HepG2 (cell line): Measurements from ENCODE around the gene TFEB. TPM values are rescaled to one million over a fixed set of nuclear protein-coding genes. Genes with fewer than 3 reads are reported as not detected.
A peak's percentile ranks its signal among the peaks of the same experiment; 100 is the strongest.

Source experiments
- ARHGAP35 ChIP-seq: sonication (generic); formaldehyde crosslinking; IDR thresholded peaks from 2 replicates; pipeline ENCODE4 v1.9.0; 2022; ENCODE audit warnings: mild to moderate bottlenecking, inconsistent platforms, moderate library complexity, missing genetic modification reagents, borderline replicate concordance
- ERF ChIP-seq: IDR thresholded peaks from 2 replicates; pipeline ENCODE4 v1.6.1; 2018; ENCODE audit warnings: missing biosample characterization, missing genetic modification reagents
- TSC22D2 ChIP-seq: sonication (generic); formaldehyde crosslinking; IDR thresholded peaks from 2 replicates; pipeline ENCODE4 v1.5.1; 2020; ENCODE audit warnings: missing genetic modification reagents, mild to moderate bottlenecking, borderline replicate concordance
- ZNF335 ChIP-seq: sonication (generic); formaldehyde crosslinking; IDR thresholded peaks from 2 replicates; pipeline ENCODE4 v1.4.0; 2020; ENCODE audit warnings: missing genetic modification reagents
- polyA plus RNA-seq, 8 experiments: library from polyadenylated mRNA; depleted of rRNA in 3 of 8; stranded (reverse) in 7 of 8; unstranded in 1 of 8; fragments of >200 nt; fragmentation: Illumina TruSeq in 4 of 8; extraction: Trizol in 4 of 8; gene quantifications; 2 replicates each; pipeline versions ENCODE4 v1.2.1 to v1.2.3, GENCODE V29; 2011 to 2016; ENCODE audit warnings: low read depth in 4 of 8, missing spikeins in 1 of 8, mixed read lengths in 1 of 8; ENCODE audit not compliant: insufficient read depth in 1 of 8
- total RNA-seq, 5 experiments: library from RNA; depleted of rRNA; stranded (reverse); fragments of >200 nt; fragmentation: Illumina TruSeq; extraction: Trizol; gene quantifications; 2 replicates each; pipeline ENCODE4 v1.2.3, GENCODE V29; 2016; ENCODE audit warnings: low read depth in 1 of 5
- TF ChIP-seq, protein P1 (sequence below): sonication (generic); formaldehyde crosslinking; IDR thresholded peaks from 2 replicates; pipeline ENCODE4 v1.4.0; 2020; ENCODE audit warnings: missing genetic modification reagents
- TF ChIP-seq, protein P2 (sequence below): sonication (generic); formaldehyde crosslinking; IDR thresholded peaks from 2 replicates; pipeline ENCODE4 v1.8.1; 2022; ENCODE audit warnings: low read depth, mild to moderate bottlenecking, missing genetic modification reagents
- TF ChIP-seq, protein P3 (sequence below): sonication (generic); formaldehyde crosslinking; IDR thresholded peaks from 2 replicates; pipeline ENCODE4 v1.5.1; 2020; ENCODE audit warnings: mild to moderate bottlenecking, moderate library complexity, missing genetic modification reagents
- TF ChIP-seq, protein P4 (sequence below): IDR thresholded peaks from 2 replicates; pipeline ENCODE4 v1.6.1; 2012; ENCODE audit warnings: low read depth, low read length, improper control_type of control experiment
- TF ChIP-seq, protein P5 (sequence below): sonication (generic); formaldehyde crosslinking; IDR thresholded peaks from 2 replicates; pipeline ENCODE4 v1.8.1; 2023; ENCODE audit warnings: mild to moderate bottlenecking, inconsistent platforms, moderate library complexity, missing genetic modification reagents, borderline replicate concordance
- TF ChIP-seq, protein P6 (sequence below): sonication (generic); formaldehyde crosslinking; IDR thresholded peaks from 2 replicates; pipeline ENCODE4 v1.4.0; 2020; ENCODE audit warnings: low read depth, mild to moderate bottlenecking, missing genetic modification reagents
- TF ChIP-seq, protein P7 (sequence below): fragments of 450-650 bp; IDR thresholded peaks from 2 replicates; pipeline ENCODE4 v1.6.1; 2016

TFEB gene
- total and polyA plus RNA-seq, 2 of the 13 experiments (the other 11 are each of a cell fraction or from before 2014, with no cell fraction given), result 13.3 to 18.7 TPM

DNA sequence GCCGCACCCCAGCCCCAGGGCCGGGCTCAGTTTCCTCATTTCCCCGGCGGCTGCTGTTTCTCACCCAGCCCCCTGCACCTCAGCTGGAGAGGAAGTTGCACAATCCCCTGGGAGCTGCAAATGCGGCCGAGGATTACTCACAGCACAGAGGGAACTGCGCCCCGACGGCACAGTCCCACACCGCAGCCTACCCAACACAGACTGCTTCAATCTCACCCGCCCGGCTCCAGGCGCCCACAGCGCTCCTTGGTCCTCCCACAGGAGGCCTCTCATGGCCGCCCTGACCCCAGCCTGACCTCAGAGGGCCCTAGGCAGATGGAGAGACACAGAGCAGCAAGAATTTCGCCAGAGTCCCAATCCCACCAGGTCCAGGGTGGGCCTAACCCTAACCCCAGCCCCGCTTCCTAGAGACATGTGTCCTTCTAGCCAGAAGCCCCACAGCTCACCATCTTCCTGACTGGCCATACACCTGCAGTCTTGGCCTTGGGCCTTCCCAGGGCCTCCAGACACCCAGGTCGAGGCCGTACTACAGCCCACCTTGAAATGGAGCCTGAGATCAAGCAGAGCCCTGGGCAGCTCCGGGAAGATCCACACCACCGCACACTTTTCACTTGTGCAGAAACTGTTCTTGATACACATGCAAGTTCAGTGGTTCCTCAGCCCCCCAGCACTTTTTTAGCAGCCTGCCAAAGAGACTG is 11.7 kb downstream of the TFEB start (continued):
- TF ChIP-seq, protein P1, sequence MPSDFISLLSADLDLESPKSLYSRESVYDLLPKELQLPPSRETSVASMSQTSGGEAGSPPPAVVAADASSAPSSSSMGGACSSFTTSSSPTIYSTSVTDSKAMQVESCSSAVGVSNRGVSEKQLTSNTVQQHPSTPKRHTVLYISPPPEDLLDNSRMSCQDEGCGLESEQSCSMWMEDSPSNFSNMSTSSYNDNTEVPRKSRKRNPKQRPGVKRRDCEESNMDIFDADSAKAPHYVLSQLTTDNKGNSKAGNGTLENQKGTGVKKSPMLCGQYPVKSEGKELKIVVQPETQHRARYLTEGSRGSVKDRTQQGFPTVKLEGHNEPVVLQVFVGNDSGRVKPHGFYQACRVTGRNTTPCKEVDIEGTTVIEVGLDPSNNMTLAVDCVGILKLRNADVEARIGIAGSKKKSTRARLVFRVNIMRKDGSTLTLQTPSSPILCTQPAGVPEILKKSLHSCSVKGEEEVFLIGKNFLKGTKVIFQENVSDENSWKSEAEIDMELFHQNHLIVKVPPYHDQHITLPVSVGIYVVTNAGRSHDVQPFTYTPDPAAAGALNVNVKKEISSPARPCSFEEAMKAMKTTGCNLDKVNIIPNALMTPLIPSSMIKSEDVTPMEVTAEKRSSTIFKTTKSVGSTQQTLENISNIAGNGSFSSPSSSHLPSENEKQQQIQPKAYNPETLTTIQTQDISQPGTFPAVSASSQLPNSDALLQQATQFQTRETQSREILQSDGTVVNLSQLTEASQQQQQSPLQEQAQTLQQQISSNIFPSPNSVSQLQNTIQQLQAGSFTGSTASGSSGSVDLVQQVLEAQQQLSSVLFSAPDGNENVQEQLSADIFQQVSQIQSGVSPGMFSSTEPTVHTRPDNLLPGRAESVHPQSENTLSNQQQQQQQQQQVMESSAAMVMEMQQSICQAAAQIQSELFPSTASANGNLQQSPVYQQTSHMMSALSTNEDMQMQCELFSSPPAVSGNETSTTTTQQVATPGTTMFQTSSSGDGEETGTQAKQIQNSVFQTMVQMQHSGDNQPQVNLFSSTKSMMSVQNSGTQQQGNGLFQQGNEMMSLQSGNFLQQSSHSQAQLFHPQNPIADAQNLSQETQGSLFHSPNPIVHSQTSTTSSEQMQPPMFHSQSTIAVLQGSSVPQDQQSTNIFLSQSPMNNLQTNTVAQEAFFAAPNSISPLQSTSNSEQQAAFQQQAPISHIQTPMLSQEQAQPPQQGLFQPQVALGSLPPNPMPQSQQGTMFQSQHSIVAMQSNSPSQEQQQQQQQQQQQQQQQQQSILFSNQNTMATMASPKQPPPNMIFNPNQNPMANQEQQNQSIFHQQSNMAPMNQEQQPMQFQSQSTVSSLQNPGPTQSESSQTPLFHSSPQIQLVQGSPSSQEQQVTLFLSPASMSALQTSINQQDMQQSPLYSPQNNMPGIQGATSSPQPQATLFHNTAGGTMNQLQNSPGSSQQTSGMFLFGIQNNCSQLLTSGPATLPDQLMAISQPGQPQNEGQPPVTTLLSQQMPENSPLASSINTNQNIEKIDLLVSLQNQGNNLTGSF (CRISPR knock-in tag), result no peak
- TF ChIP-seq, protein P2, sequence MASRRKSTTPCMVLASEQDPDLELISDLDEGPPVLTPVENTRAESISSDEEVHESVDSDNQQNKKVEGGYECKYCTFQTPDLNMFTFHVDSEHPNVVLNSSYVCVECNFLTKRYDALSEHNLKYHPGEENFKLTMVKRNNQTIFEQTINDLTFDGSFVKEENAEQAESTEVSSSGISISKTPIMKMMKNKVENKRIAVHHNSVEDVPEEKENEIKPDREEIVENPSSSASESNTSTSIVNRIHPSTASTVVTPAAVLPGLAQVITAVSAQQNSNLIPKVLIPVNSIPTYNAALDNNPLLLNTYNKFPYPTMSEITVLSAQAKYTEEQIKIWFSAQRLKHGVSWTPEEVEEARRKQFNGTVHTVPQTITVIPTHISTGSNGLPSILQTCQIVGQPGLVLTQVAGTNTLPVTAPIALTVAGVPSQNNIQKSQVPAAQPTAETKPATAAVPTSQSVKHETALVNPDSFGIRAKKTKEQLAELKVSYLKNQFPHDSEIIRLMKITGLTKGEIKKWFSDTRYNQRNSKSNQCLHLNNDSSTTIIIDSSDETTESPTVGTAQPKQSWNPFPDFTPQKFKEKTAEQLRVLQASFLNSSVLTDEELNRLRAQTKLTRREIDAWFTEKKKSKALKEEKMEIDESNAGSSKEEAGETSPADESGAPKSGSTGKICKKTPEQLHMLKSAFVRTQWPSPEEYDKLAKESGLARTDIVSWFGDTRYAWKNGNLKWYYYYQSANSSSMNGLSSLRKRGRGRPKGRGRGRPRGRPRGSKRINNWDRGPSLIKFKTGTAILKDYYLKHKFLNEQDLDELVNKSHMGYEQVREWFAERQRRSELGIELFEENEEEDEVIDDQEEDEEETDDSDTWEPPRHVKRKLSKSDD (CRISPR knock-in tag), result peak; percentile 48; the same call in 1 of the 2 replicates
- TF ChIP-seq TSC22D2 (CRISPR knock-in tag), result 0 out of 2 replicates have a peak, but pooled peaks have one; percentile 62
- TF ChIP-seq, protein P3, sequence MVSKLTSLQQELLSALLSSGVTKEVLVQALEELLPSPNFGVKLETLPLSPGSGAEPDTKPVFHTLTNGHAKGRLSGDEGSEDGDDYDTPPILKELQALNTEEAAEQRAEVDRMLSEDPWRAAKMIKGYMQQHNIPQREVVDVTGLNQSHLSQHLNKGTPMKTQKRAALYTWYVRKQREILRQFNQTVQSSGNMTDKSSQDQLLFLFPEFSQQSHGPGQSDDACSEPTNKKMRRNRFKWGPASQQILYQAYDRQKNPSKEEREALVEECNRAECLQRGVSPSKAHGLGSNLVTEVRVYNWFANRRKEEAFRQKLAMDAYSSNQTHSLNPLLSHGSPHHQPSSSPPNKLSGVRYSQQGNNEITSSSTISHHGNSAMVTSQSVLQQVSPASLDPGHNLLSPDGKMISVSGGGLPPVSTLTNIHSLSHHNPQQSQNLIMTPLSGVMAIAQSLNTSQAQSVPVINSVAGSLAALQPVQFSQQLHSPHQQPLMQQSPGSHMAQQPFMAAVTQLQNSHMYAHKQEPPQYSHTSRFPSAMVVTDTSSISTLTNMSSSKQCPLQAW (CRISPR knock-in tag), result no peak
- TF ChIP-seq, protein P4, sequence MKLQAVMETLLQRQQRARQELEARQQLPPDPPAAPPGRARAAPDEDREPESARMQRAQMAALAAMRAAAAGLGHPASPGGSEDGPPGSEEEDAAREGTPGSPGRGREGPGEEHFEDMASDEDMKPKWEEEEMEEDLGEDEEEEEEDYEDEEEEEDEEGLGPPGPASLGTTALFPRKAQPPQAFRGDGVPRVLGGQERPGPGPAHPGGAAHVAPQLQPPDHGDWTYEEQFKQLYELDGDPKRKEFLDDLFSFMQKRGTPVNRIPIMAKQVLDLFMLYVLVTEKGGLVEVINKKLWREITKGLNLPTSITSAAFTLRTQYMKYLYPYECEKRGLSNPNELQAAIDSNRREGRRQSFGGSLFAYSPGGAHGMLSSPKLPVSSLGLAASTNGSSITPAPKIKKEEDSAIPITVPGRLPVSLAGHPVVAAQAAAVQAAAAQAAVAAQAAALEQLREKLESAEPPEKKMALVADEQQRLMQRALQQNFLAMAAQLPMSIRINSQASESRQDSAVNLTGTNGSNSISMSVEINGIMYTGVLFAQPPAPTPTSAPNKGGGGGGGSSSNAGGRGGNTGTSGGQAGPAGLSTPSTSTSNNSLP, result no peak
- TF ChIP-seq, protein P5, sequence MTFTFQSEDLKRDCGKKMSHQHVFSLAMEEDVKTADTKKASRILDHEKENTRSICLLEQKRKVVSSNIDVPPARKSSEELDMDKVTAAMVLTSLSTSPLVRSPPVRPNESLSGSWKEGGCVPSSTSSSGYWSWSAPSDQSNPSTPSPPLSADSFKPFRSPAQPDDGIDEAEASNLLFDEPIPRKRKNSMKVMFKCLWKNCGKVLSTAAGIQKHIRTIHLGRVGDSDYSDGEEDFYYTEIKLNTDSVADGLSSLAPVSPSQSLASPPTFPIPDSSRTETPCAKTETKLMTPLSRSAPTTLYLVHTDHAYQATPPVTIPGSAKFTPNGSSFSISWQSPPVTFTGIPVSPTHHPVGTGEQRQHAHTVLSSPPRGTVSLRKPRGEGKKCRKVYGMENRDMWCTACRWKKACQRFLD (CRISPR knock-in tag), result no peak
- TF ChIP-seq, protein P6, sequence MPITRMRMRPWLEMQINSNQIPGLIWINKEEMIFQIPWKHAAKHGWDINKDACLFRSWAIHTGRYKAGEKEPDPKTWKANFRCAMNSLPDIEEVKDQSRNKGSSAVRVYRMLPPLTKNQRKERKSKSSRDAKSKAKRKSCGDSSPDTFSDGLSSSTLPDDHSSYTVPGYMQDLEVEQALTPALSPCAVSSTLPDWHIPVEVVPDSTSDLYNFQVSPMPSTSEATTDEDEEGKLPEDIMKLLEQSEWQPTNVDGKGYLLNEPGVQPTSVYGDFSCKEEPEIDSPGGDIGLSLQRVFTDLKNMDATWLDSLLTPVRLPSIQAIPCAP, result no peak
- TF ChIP-seq, protein P7, sequence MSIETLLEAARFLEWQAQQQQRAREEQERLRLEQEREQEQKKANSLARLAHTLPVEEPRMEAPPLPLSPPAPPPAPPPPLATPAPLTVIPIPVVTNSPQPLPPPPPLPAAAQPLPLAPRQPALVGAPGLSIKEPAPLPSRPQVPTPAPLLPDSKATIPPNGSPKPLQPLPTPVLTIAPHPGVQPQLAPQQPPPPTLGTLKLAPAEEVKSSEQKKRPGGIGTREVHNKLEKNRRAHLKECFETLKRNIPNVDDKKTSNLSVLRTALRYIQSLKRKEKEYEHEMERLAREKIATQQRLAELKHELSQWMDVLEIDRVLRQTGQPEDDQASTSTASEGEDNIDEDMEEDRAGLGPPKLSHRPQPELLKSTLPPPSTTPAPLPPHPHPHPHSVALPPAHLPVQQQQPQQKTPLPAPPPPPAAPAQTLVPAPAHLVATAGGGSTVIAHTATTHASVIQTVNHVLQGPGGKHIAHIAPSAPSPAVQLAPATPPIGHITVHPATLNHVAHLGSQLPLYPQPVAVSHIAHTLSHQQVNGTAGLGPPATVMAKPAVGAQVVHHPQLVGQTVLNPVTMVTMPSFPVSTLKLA, result no peak
- peak; percentile 41; the same call in 1 of the 2 replicates for TF ChIP-seq ARHGAP35 (CRISPR knock-in tag)
- no peak for TF ChIP-seq ZNF335 (CRISPR knock-in tag)
- TF ChIP-seq ERF (CRISPR knock-in tag), result peak; percentile 85; the same call in 1 of the 2 replicates
